HUDEP-2 (cell line): ENCODE data around the gene RAPGEF4.
"Not testable (repeated sequence)": the region's sequence is repeated elsewhere in the genome, so short reads cannot be mapped to it uniquely, and the experiment has no call there.

ENCODE experiments used
- DNase-seq, 76 experiments: peaks; one replicate each; lab custom pipeline; 2025; ENCODE audit not compliant: unreplicated experiment in 76 of 76; lab: John Stamatoyannopoulos, UW

Gene RAPGEF4

GRCh38 chr2:172770887-172771286 lies 35.2 kb downstream of the RAPGEF4 start:
- no peak for DNase-seq

- DNase-seq, result no peak
Observed at GRCh38 chr2:172772633-172773032, 37.0 kb downstream of the RAPGEF4 start.

- DNase-seq, result no peak
Observed at GRCh38 chr2:172774302-172774701, 38.7 kb downstream of the RAPGEF4 start.

- DNase-seq, result no peak
Observed at GRCh38 chr2:172775319-172775718, 39.7 kb downstream of the RAPGEF4 start.

- no peak for DNase-seq
Observed at GRCh38 chr2:172777431-172777830, 41.8 kb downstream of the RAPGEF4 start.

- DNase-seq, result no peak
Observed at GRCh38 chr2:172782506-172783164, 47.0 kb downstream of the RAPGEF4 start.

- no peak for DNase-seq
Observed at GRCh38 chr2:172783165-172783898, 47.7 kb downstream of the RAPGEF4 start.

GRCh38 chr2:172788871-172789270 lies 53.2 kb downstream of the RAPGEF4 start:
- DNase-seq, result no peak

GRCh38 chr2:172790404-172790803 lies 54.8 kb downstream of the RAPGEF4 start:
- DNase-seq, result no peak

GRCh38 chr2:172791953-172792352 lies 56.3 kb downstream of the RAPGEF4 start:
- no peak for DNase-seq

- DNase-seq, result no peak
Observed at GRCh38 chr2:172792711-172793110, 57.1 kb downstream of the RAPGEF4 start.

GRCh38 chr2:172803308-172803707 lies 67.7 kb downstream of the RAPGEF4 start:
- DNase-seq, result not testable (repeated sequence)

GRCh38 chr2:172804423-172804822 lies 68.8 kb downstream of the RAPGEF4 start:
- no peak for DNase-seq

GRCh38 chr2:172806493-172806892 lies 70.8 kb downstream of the RAPGEF4 start:
- peak in 7 of 76 experiments; percentile 2 to 19 (median 7) for DNase-seq

- DNase-seq, result no peak
Observed at GRCh38 chr2:172806996-172807395, 71.4 kb downstream of the RAPGEF4 start.

GRCh38 chr2:172808156-172808555 lies 72.5 kb downstream of the RAPGEF4 start:
- no peak for DNase-seq

- no peak for DNase-seq
Observed at GRCh38 chr2:172811027-172811426, 75.4 kb downstream of the RAPGEF4 start.

- no peak for DNase-seq
Observed at GRCh38 chr2:172812158-172812744, 76.6 kb downstream of the RAPGEF4 start.

- no peak for DNase-seq
Observed at GRCh38 chr2:172813314-172813888, 77.8 kb downstream of the RAPGEF4 start.

GRCh38 chr2:172817411-172817810 lies 81.8 kb downstream of the RAPGEF4 start:
- DNase-seq, result no peak

GRCh38 chr2:172819943-172820342 lies 84.3 kb downstream of the RAPGEF4 start:
- no peak for DNase-seq
